ENCODE data around the gene FSTL4. TPM values are rescaled to one million over a fixed set of nuclear protein-coding genes. Genes with fewer than 3 reads are reported as not detected.

FSTL4 gene
- polyA plus RNA-seq, 1 of the 3 experiments (the other 2 are of a cell fraction), result not detected

DNA sequence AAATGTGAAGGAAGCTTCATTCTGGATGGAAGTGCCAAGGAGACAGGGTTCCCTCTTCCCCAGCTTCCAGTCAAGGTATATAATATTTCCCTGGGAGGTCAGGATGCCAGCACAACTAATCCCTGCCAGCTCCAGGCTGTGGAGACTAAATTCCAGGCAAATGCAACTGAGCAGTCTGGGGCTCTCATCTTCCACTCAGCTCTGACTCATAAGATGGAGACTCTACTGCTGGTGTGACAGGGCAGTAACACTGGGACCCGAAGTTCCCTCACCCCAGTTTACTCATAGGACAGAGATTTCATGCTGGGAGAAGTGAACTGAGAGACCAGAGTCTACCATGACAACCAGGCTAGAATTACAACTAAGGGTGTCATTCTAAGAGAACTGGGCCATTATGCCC, 235.4 kb downstream of the FSTL4 start:
- no peak overlapping the region for H2AFZ ChIP-seq (ENCODE audit: low read depth)
- H3K79me2 ChIP-seq (ENCODE audit: insufficient read depth), result no peaks in the 10 kb centered on the region
- CTCF ChIA-PET, result interaction anchor here (0.7 to 1.8 kb wide), 2 partner anchors 48 to 602 kb away, joined by 3 to 5 read pairs; no protein-coding TSS in a partner anchor
- 8% methylated on average over 1 of the region's 1 CpG for WGBS (ENCODE audit: low lambda C conversion rate)
- H3K9ac ChIP-seq, result no peak overlapping the region
- no peak for DNase-seq
- H4K20me1 ChIP-seq (ENCODE audit: insufficient read depth), result no peaks in the 10 kb centered on the region
- no peaks in the 10 kb centered on the region for H3K36me3 ChIP-seq (replicated peaks in 1 of 2; ENCODE audit: control insufficient read depth in 1 of 2, insufficient read depth in 2 of 2, low read length in 1 of 2)
- H3K4me3 ChIP-seq (ENCODE audit: low read depth in 2 of 2, low read length in 1 of 2), result no peak overlapping the region
- POLR2A ChIA-PET, result no interaction called here
- no peaks in the 10 kb centered on the region for H3K9me2 ChIP-seq
- TF ChIP-seq NFIC (IDR thresholded peaks at IDR 0.05; ENCODE audit: borderline replicate concordance) (no peak), CHD2 (IDR thresholded peaks at IDR 0.05; ENCODE audit: low read length, partially characterized antibody) (no peak), YY1 (IDR thresholded peaks at IDR 0.05; ENCODE audit: low read depth) (no peak), ELF1 (IDR thresholded peaks at IDR 0.05) (no peak), FOXM1 (IDR thresholded peaks at IDR 0.05; ENCODE audit: low read depth) (no peak), GATA2 (CRISPR knock-in tag; IDR thresholded peaks at IDR 0.05) (no peak), USF2 (IDR thresholded peaks at IDR 0.05; ENCODE audit: borderline replicate concordance, low read depth, low read length) (no peak), NRF1 (IDR thresholded peaks at IDR 0.05; ENCODE audit: low read depth, low read length) (no peak), RAD21 (IDR thresholded peaks at IDR 0.05; ENCODE audit: low read length) (no peak), MEF2A (IDR thresholded peaks at IDR 0.05; ENCODE audit: borderline replicate concordance, low read depth) (no peak), GABPA (IDR thresholded peaks at IDR 0.05; ENCODE audit: low read depth) (no peak), RXRA (IDR thresholded peaks at IDR 0.05; ENCODE audit: borderline replicate concordance, low read depth) (no peak), SMC3 (IDR thresholded peaks at IDR 0.05; ENCODE audit: low read depth, low read length) (no peak), RCOR1 (IDR thresholded peaks at IDR 0.05; ENCODE audit: low read length) (no peak)
- TF ChIP-seq, protein P1, sequence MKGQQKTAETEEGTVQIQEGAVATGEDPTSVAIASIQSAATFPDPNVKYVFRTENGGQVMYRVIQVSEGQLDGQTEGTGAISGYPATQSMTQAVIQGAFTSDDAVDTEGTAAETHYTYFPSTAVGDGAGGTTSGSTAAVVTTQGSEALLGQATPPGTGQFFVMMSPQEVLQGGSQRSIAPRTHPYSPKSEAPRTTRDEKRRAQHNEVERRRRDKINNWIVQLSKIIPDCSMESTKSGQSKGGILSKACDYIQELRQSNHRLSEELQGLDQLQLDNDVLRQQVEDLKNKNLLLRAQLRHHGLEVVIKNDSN (IDR thresholded peaks at IDR 0.05; ENCODE audit: borderline replicate concordance, low read depth), result no peak
- TF ChIP-seq, protein P2, sequence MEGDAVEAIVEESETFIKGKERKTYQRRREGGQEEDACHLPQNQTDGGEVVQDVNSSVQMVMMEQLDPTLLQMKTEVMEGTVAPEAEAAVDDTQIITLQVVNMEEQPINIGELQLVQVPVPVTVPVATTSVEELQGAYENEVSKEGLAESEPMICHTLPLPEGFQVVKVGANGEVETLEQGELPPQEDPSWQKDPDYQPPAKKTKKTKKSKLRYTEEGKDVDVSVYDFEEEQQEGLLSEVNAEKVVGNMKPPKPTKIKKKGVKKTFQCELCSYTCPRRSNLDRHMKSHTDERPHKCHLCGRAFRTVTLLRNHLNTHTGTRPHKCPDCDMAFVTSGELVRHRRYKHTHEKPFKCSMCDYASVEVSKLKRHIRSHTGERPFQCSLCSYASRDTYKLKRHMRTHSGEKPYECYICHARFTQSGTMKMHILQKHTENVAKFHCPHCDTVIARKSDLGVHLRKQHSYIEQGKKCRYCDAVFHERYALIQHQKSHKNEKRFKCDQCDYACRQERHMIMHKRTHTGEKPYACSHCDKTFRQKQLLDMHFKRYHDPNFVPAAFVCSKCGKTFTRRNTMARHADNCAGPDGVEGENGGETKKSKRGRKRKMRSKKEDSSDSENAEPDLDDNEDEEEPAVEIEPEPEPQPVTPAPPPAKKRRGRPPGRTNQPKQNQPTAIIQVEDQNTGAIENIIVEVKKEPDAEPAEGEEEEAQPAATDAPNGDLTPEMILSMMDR (IDR thresholded peaks at IDR 0.05), result no peak
- TF ChIP-seq, protein P3, sequence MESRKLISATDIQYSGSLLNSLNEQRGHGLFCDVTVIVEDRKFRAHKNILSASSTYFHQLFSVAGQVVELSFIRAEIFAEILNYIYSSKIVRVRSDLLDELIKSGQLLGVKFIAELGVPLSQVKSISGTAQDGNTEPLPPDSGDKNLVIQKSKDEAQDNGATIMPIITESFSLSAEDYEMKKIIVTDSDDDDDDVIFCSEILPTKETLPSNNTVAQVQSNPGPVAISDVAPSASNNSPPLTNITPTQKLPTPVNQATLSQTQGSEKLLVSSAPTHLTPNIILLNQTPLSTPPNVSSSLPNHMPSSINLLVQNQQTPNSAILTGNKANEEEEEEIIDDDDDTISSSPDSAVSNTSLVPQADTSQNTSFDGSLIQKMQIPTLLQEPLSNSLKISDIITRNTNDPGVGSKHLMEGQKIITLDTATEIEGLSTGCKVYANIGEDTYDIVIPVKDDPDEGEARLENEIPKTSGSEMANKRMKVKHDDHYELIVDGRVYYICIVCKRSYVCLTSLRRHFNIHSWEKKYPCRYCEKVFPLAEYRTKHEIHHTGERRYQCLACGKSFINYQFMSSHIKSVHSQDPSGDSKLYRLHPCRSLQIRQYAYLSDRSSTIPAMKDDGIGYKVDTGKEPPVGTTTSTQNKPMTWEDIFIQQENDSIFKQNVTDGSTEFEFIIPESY (IDR thresholded peaks at IDR 0.05; ENCODE audit: borderline replicate concordance, low read depth), result no peak
- TF ChIP-seq, protein P4, sequence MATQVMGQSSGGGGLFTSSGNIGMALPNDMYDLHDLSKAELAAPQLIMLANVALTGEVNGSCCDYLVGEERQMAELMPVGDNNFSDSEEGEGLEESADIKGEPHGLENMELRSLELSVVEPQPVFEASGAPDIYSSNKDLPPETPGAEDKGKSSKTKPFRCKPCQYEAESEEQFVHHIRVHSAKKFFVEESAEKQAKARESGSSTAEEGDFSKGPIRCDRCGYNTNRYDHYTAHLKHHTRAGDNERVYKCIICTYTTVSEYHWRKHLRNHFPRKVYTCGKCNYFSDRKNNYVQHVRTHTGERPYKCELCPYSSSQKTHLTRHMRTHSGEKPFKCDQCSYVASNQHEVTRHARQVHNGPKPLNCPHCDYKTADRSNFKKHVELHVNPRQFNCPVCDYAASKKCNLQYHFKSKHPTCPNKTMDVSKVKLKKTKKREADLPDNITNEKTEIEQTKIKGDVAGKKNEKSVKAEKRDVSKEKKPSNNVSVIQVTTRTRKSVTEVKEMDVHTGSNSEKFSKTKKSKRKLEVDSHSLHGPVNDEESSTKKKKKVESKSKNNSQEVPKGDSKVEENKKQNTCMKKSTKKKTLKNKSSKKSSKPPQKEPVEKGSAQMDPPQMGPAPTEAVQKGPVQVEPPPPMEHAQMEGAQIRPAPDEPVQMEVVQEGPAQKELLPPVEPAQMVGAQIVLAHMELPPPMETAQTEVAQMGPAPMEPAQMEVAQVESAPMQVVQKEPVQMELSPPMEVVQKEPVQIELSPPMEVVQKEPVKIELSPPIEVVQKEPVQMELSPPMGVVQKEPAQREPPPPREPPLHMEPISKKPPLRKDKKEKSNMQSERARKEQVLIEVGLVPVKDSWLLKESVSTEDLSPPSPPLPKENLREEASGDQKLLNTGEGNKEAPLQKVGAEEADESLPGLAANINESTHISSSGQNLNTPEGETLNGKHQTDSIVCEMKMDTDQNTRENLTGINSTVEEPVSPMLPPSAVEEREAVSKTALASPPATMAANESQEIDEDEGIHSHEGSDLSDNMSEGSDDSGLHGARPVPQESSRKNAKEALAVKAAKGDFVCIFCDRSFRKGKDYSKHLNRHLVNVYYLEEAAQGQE (IDR thresholded peaks at IDR 0.05; ENCODE audit: low read depth, low read length), result no peak
- H3K27me3 ChIP-seq (ENCODE audit: insufficient read depth), result no peaks in the 10 kb centered on the region
- no peak overlapping the region for H3K4me2 ChIP-seq
- no peaks in the 10 kb centered on the region for H3F3A ChIP-seq (replicated peaks; ENCODE audit: insufficient read depth)
- H3K4me1 ChIP-seq (ENCODE audit: control insufficient read depth in 1 of 2, insufficient read depth in 2 of 2, low read depth in 1 of 2, low read length in 1 of 2), result no peaks in the 10 kb centered on the region
- H3K9me3 ChIP-seq, result peaks cover 18% of the 10 kb centered on the region; the same call in 1 of the 2 replicates
- H3K27ac ChIP-seq (ENCODE audit: low read depth in 2 of 2, low read length in 1 of 2), result no peak overlapping the region

All from SK-N-SH (cell line).